Activated T-helper 17 cell treated with anti-CD3 and anti-CD28 coated beads, Interleukin-2, amount 50 U/mL, for 72 hours (primary cell): ENCODE results near the gene GAS6. TPM values are rescaled to one million over a fixed set of nuclear protein-coding genes. Genes with fewer than 3 reads are reported as not detected.

Source experiments
- ATAC-seq: fragments of 150-1000 bp; cut with Tn5 transposase; replicated peaks from 2 replicates; pipeline ENCODE4 v1.10.0; 2021; ENCODE audit warnings: mild to moderate bottlenecking, moderate library complexity
- H3K27ac Mint-ChIP-seq: one replicate; pipeline ENCODE4 v1.8.0; 2022; ENCODE audit warnings: mixed read lengths
- H3K27me3 Mint-ChIP-seq: one replicate; pipeline ENCODE4 v1.8.0; 2022; ENCODE audit warnings: mixed read lengths
- H3K36me3 Mint-ChIP-seq: one replicate; pipeline ENCODE4 v1.8.0; 2022; ENCODE audit warnings: low read depth, mild to moderate bottlenecking, mixed read lengths
- H3K4me1 Mint-ChIP-seq: one replicate; pipeline ENCODE4 v1.8.0; 2022; ENCODE audit warnings: mixed read lengths
- H3K4me3 Mint-ChIP-seq: one replicate; pipeline ENCODE4 v1.8.0; 2022; ENCODE audit warnings: mild to moderate bottlenecking, mixed read lengths
- H3K9me3 Mint-ChIP-seq: one replicate; pipeline ENCODE4 v1.8.0; 2022; ENCODE audit warnings: mixed read lengths
- total RNA-seq, 2 donors: library from RNA; stranded (reverse); gene quantifications; one replicate each; pipeline ENCODE4 v1.2.3, GENCODE V29; 2022

GAS6 gene
- total RNA-seq, 2 donors from 2014 or later = 0.56 to 0.58 TPM

- Mint-ChIP-seq H3K4me3 (no peak overlapping the region), H3K27ac (no peak overlapping the region), H3K9me3 (no peaks in the 10 kb centered on the region), H3K27me3 (no peaks in the 10 kb centered on the region), H3K36me3 (peaks cover 5% of the 10 kb centered on the region), H3K4me1 (no peaks in the 10 kb centered on the region)
- no peak for ATAC-seq
Measured at GRCh38 chr13:113822266-113822665, 41.6 kb downstream of the GAS6 start.

DNA sequence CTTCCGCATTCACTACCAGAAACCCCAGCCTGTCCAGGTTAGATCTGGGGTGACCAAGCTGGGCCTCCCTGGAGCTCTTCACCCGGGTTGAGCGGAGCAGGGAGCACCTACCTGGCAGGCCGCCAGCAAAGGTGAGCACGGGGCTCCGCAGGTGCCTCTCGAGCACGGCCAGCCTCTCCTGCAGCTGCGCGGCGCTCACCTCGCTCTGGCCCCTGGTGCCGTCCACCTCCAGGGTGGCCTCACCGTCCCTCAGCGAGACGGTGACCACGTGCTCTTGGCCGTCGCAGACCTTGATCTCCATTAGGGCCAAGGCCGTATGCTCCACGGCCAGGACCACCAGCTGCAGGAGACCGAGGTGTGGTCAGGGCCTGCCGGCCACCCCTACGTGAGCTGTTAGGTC is 42.0 kb downstream of the GAS6 start:
- Mint-ChIP-seq H3K27me3 (no peaks in the 10 kb centered on the region), H3K4me1 (peaks cover 2% of the 10 kb centered on the region), H3K9me3 (no peaks in the 10 kb centered on the region), H3K4me3 (no peak overlapping the region), H3K27ac (no peak overlapping the region), H3K36me3 (peaks cover 5% of the 10 kb centered on the region)
- ATAC-seq = no peak

DNA sequence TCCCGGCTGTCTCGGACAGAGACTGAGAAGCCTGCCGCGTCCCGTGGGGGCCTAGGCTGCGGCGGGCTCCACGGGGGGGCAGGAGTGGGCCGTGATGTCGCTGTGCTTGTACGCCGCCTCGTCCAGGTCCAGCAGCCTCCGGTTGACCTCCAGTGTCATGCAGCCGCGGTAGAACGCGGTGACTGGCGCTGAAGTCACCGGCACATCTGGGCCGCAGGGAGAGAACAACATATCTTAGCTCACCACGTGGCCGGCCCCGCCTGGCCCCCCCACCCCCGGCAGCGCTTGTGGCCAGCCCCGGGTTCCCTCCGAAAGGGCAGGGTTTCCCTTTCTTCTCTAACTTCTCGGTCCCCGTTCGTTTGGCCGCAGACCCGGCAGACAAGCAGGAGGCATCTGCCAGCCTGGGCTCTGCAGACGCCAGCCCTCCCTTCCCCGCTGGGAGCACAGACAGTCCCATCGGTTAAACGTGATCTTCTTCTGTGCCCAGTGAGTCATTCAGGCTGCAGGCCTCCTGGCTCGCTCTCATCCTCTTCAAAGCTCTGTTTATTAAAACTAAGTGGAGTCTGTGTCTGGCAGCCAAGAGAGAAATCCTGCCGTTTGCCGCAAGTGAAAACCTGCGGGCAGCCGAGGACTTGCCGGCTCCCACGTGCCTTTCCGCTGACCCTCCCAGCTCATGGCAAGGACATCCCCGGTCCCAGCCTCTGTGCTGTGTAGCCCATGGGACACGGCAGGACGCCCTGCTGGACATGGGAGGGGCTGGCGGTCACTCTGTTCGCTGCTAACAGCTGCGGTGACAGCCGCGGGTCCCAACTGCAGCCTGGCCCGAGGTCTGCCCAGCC is 42.8 kb downstream of the GAS6 start:
- H3K9me3 Mint-ChIP-seq = no peaks in the 10 kb centered on the region
- peaks cover 10% of the 10 kb centered on the region for H3K4me1 Mint-ChIP-seq
- no peak overlapping the region for H3K27ac Mint-ChIP-seq
- H3K4me3 Mint-ChIP-seq = no peak overlapping the region
- H3K27me3 Mint-ChIP-seq = no peaks in the 10 kb centered on the region
- ATAC-seq = no peak
- peaks cover 7% of the 10 kb centered on the region for H3K36me3 Mint-ChIP-seq

DNA sequence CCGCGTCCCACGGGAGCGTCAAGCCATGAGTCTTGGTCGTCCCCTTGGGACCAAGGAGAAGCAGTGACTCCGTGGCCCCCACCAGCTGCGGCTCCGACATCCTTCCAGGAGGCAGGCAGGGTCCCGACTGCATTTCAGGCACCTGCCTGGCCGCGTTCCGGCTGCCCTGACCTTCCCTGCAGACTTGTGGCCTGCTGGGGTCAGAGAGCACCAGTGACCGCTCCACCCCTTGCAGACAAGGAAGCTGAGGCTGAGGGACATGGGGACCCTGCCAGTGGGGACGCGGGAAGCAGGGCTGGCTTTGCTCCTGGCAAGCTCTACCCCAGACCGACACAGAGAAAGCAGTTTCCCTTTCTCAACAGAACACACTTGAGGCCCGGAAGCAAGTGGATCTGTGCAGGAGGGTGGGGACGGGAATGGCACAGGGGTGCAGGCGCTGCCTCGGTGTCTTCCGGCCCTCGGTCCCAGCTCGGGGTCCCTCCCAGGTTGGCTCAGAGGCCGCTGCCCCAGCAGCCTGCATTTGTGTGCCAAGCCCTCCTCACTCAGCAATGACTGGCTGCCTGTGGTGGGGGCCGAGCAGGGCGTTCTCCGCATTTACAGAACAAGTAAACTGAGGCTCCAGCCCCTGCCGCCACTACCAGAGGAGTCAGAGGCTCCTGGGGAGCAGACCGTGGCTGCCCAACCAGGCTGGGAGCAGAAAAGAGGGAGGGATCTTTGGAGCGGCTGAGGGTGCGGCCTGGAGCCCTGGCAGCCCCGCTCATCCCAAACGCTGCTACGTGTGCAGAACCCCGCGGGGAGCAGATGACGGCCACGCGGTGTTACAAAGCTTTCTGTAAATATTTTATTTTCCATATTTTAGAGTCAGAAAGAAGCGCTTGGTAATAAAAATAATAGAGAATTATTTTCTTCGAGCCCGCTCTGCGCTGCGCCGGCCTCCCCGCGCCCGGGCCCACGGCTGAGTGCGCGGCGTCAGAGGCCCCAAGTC is 43.9 kb downstream of the GAS6 start:
- no peak for ATAC-seq
- Mint-ChIP-seq H3K27me3 (no peaks in the 10 kb centered on the region), H3K36me3 (peaks cover 10% of the 10 kb centered on the region), H3K9me3 (no peaks in the 10 kb centered on the region), H3K4me1 (peaks cover 17% of the 10 kb centered on the region), H3K27ac (no peak overlapping the region), H3K4me3 (no peak overlapping the region)

DNA sequence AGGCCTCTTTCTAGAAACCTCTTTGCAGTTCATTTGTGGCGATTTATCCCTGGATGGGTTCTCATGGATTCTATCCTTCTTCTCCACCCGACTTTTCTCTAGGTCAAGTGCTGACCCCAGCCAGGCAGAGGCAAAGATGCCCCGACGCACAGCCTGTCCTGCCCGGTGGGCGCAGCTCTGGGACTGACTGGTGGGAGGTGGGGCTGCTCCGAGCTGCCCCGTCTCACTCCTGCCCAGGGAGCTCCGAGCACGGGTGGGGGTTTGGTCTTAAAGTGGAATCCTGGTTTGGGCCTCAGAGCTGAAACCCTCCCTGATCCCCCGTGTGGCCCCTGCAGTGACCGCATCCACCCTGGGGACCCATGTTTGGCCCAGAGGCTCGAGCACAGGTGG is 44.5 kb downstream of the GAS6 start:
- no peaks in the 10 kb centered on the region for H3K27me3 Mint-ChIP-seq
- no peak overlapping the region for H3K4me3 Mint-ChIP-seq
- ATAC-seq = no peak
- H3K9me3 Mint-ChIP-seq = no peaks in the 10 kb centered on the region
- peaks cover 17% of the 10 kb centered on the region for H3K4me1 Mint-ChIP-seq
- H3K36me3 Mint-ChIP-seq = peaks cover 10% of the 10 kb centered on the region
- H3K27ac Mint-ChIP-seq = no peak overlapping the region

DNA sequence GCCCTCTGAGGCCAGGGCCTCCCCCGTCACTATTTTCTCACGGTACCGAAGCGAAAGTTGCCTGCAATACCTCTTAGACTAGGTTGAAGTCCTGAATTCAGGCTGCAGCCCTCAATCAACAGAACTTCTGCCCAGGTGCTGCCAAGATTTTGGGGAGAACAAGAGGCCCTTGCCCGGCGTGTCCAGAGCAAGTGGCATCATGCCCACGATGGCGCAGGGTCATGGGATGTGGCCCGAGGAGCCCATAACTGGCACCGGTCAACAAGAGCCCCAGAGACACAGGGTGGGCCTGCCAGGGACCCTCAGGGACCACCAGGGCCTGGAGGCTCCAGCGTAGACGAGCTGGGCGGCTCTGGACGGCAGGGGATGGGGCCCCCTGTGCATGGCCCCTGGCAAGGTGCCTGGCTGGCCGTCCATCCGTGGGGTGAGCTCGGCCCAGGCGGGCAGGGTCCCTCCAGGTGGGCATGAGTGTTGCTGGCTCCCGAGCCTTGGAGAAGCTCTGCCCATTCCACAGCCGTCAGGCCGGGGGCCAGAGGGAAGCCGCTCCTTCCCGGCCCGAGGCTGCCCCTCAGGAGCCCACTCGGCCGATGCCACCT is 45.1 kb downstream of the GAS6 start:
- peaks cover 17% of the 10 kb centered on the region for H3K4me1 Mint-ChIP-seq
- ATAC-seq = no peak
- H3K9me3 Mint-ChIP-seq = no peaks in the 10 kb centered on the region
- H3K36me3 Mint-ChIP-seq = peaks cover 10% of the 10 kb centered on the region
- no peak overlapping the region for H3K27ac Mint-ChIP-seq
- H3K4me3 Mint-ChIP-seq = no peak overlapping the region
- no peaks in the 10 kb centered on the region for H3K27me3 Mint-ChIP-seq

DNA sequence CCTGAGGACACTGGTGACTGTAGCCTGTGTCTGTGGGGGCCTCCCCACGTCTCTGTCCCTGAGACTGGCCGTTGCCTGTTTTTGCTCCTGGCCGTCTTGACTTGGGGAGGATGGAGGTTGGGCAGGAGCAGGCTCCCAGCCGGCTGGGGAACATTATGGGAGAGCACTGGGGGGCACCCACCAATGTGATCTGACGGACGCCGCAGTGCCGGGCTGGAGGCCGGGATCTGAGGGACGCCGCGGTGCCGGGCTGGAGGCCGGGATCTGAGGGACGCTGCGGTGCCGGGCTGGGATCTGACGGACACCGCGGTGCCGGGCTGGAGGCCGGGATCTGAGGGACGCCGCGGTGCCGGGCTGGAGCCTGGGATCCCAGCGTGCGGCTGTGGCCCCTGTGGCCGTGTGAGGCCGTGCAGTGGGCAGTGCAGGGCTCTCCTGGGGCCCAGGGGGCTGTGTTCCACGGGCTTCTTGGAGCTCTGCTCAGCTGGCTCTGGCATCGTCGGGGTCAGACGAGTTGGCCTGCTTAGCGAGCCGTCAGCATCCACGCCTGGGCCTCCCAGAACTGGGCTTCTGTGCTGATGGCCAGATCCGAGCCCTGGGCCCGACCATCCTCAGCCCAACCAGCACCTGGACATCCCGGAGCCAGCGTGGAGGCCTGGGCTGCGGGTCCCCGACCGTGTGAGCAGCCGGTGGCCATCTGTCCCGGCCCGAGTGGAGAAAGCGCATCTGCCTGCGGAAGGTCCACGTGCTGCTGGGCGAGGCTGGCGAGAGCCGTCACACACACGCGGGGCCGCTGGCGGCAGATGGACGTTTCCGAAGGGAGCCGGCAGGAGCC is 45.8 kb downstream of the GAS6 start:
- Mint-ChIP-seq H3K27ac (peak overlapping the region; percentile 75), H3K27me3 (no peaks in the 10 kb centered on the region), H3K36me3 (peaks cover 10% of the 10 kb centered on the region), H3K4me3 (peak overlapping the region; percentile 98), H3K9me3 (no peaks in the 10 kb centered on the region), H3K4me1 (peaks cover 17% of the 10 kb centered on the region)
- ATAC-seq = no peak

DNA sequence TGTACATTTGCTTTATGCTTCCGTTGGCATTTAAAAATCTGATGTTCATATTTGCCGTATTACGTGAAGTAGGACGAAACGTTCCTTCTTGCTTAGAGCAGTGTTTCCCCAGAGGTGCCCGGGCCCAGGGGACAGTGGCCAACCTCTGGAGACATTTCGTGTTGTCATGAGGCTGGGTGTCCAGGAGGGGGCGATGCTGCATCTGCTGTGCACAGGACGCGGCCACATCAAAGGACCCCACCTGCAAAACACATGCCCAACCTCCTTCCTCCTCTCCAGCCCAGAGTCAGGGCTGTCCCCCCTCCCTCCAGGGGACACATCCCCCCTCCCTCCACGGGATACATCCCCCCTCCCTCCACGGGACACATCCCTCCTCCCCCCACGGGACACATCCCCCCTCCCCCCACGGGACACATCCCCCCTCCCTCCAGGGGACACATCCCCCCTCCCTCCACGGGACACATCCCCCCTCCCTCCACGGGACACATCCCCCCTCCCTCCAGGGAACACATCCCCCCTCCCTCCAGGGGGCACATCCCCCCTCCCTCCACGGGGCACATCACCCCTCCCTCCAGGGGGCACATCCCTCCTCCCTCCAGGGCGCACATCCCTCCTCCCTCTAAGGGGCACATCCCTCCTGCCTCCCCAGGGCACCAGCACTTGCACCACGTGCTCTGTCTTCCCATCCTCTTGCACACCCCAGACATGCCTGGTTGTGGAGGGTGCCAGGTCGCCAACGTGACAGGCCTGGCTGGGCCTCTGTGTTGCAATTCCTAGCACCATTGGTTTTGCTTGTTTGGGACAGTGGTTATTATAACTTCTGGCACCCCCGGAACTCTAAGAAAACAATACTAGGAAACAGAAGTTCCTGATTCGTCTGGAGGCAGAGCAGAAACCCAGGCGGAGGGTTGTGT is 46.7 kb downstream of the GAS6 start:
- Mint-ChIP-seq H3K4me1 (peaks cover 17% of the 10 kb centered on the region), H3K9me3 (no peaks in the 10 kb centered on the region), H3K27ac (peak overlapping the region; percentile 75), H3K36me3 (peaks cover 10% of the 10 kb centered on the region), H3K27me3 (no peaks in the 10 kb centered on the region), H3K4me3 (peak overlapping the region; percentile 98)
- ATAC-seq = peak; percentile 78

DNA sequence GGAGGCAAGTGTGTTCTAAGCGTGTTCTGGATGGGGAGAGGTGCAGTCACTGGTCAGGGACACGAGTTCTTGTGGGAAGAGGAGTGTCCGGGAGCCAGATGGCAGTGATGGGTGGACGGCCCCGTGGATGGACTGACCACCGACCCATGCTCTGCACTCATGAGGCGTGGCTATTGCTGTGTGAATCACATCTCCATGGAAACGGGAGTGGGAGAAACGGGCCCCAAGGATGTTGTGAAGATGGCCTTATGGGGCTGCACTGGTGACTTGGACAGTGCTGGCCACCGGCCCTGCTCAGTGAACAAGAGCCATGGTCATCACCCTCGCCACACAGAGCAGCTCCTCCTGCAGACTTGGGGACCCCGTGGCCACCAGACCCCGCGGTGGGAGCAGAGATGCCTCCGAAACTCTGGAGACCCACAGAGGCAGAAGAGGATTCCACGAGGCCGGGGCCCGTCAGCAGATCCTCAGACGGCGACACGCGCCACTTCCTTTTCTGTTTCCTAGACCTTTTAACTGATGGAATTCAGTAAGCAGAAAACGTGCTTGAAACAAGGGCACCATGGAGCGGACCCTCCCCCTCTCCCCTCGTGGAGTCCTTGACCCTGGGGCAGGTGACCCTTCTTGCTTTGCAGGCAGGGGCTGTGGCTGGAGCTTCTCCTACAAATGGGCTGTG is 47.5 kb downstream of the GAS6 start:
- H3K36me3 Mint-ChIP-seq = peaks cover 10% of the 10 kb centered on the region
- H3K4me1 Mint-ChIP-seq = peaks cover 17% of the 10 kb centered on the region
- peak overlapping the region; percentile 96 for H3K27ac Mint-ChIP-seq
- peak overlapping the region; percentile 98 for H3K4me3 Mint-ChIP-seq
- no peaks in the 10 kb centered on the region for H3K27me3 Mint-ChIP-seq
- peak; percentile 14 for ATAC-seq
- no peaks in the 10 kb centered on the region for H3K9me3 Mint-ChIP-seq

DNA sequence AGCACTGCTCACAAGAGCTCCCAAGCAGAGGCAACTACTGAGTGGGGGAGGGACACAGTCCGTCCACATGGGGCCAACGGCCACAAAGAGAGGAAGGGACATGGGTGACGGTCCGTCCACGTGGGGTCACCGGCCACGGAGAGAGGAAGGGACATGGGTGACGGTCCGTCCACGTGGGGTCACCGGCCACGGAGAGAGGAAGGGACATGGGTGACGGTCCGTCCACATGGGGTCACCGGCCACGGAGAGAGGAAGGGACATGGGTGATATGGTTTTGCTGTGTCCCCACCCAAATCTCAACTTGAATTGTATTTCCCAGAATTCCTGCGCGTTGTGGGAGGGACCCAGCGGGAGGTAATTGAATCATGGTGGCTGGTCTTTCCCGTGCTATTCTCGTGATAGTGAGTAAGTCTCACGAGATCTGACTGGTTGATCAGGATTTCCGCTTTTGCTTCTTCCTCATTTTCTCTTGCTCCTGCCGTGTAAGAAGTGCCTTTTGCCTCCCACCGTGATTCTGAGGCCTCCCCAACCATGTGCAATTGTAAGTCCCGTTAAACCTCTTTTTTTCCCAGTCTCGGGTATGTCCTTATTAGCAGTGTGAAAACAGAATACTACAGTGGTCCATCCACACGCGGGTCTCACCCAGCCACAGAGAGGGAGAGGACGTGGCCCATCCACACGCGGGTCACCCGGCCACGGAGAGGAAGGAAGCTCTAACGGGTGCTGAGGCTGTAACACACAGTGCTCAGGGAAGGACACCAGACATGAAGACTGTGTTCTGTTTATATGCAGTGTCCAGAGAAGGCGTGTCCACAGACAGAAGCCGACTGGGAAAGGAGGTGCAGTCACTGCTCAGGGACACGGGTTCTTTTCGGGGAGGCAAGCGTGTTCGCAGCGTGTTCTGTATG is 48.5 kb downstream of the GAS6 start:
- Mint-ChIP-seq H3K9me3 (no peaks in the 10 kb centered on the region), H3K27me3 (no peaks in the 10 kb centered on the region), H3K27ac (peak overlapping the region; percentile 96), H3K36me3 (peaks cover 10% of the 10 kb centered on the region), H3K4me1 (peaks cover 17% of the 10 kb centered on the region), H3K4me3 (peak overlapping the region; percentile 98)
- ATAC-seq = peak; percentile 61

GRCh38 chr13:113814435-113814821 is 49.4 kb downstream of the GAS6 start:
- H3K27ac Mint-ChIP-seq = no peak overlapping the region
- ATAC-seq = no peak
- no peaks in the 10 kb centered on the region for H3K9me3 Mint-ChIP-seq
- peaks cover 10% of the 10 kb centered on the region for H3K36me3 Mint-ChIP-seq
- no peaks in the 10 kb centered on the region for H3K27me3 Mint-ChIP-seq
- no peak overlapping the region for H3K4me3 Mint-ChIP-seq
- peaks cover 17% of the 10 kb centered on the region for H3K4me1 Mint-ChIP-seq
